ENCODE results near the gene SLC38A5.

Gene SLC38A5

DNA sequence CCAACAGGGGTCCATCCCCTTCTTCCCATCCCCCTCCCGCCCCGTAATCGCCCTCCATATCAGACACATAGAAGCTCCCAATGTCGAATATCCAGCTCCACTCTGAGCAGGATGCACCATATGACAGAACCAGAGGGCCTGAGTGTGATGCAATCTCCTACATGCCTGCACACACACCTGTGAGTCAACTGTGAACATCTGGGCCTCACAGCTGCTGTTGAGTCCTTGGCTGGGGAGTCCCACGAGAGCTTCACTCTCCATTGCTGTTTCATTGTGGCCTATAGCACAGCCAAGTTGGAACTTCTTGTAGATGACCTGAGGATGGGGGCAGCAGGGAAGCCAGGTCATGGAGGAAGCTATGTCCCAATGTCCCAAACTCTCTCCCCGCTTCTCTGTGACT, 8.2 kb downstream of the SLC38A5 start:
- Histone ChIP-seq H3K36me3 (ENCODE audit: control insufficient read depth, insufficient read depth, low read length) (peaks cover 4% of the 10 kb centered on the region), H3K4me3 (replicated peaks; ENCODE audit: low read depth, low read length) (no peak overlapping the region), H3K27me3 (replicated peaks; ENCODE audit: control insufficient read depth, insufficient read depth, low read length) (no peaks in the 10 kb centered on the region)
- no peak for DNase-seq (ENCODE audit: extremely low read depth, insufficient read length)
- TF ChIP-seq, protein P1, sequence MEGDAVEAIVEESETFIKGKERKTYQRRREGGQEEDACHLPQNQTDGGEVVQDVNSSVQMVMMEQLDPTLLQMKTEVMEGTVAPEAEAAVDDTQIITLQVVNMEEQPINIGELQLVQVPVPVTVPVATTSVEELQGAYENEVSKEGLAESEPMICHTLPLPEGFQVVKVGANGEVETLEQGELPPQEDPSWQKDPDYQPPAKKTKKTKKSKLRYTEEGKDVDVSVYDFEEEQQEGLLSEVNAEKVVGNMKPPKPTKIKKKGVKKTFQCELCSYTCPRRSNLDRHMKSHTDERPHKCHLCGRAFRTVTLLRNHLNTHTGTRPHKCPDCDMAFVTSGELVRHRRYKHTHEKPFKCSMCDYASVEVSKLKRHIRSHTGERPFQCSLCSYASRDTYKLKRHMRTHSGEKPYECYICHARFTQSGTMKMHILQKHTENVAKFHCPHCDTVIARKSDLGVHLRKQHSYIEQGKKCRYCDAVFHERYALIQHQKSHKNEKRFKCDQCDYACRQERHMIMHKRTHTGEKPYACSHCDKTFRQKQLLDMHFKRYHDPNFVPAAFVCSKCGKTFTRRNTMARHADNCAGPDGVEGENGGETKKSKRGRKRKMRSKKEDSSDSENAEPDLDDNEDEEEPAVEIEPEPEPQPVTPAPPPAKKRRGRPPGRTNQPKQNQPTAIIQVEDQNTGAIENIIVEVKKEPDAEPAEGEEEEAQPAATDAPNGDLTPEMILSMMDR (IDR thresholded peaks at IDR 0.05; ENCODE audit: insufficient read depth, low read length, poor library complexity, severe bottlenecking), result no peak

DNA sequence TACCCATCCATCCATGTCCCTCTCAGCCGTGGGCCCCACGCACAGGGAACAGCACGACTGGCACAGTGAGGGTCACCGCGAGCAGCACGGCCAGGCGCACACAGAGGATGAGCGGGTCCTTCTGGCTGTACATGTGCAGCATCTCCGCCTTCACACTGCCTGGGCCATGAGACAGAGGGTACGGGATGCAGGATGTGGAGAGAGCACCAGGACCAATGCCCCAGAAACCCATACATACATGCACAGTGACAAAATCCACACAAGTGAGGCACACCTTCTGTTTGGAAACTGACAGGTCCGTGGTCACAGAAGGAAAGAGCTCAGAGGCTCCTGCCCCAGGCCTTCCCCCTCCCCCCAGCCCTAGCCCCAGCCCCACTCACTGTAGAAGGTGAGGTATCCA, 9.5 kb downstream of the SLC38A5 start:
- H3K4me3 ChIP-seq (replicated peaks; ENCODE audit: low read depth, low read length), result no peak overlapping the region
- no peaks in the 10 kb centered on the region for H3K27me3 ChIP-seq (replicated peaks; ENCODE audit: control insufficient read depth, insufficient read depth, low read length)
- H3K36me3 ChIP-seq (ENCODE audit: control insufficient read depth, insufficient read depth, low read length), result peaks cover 4% of the 10 kb centered on the region
- TF ChIP-seq, protein P1 (IDR thresholded peaks at IDR 0.05; ENCODE audit: insufficient read depth, low read length, poor library complexity, severe bottlenecking), result no peak
- no peak for DNase-seq (ENCODE audit: extremely low read depth, insufficient read length)

DNA sequence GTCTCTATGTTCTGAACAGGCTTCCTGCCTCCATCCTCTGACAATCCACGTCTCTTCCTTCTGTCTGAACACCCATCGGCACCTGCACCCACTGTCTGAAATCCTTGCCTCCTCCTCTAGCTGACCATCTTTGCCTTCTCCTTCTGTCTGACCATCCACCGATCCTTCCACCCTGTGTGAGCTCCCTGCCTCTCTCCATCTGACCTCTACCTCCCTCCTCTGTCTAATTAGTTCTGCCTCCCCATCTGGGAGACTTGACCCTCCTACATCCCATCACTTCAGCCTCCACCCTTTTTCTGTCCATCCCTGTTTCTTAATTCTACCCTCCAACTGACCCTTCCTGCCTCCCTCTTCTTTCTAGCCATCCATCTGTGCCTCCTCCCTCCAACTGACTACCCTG, 10.0 kb downstream of the SLC38A5 start:
- Histone ChIP-seq H3K27me3 (replicated peaks; ENCODE audit: control insufficient read depth, insufficient read depth, low read length) (no peaks in the 10 kb centered on the region), H3K4me3 (replicated peaks; ENCODE audit: low read depth, low read length) (no peak overlapping the region), H3K36me3 (ENCODE audit: control insufficient read depth, insufficient read depth, low read length) (peaks cover 4% of the 10 kb centered on the region)
- TF ChIP-seq, protein P1 (IDR thresholded peaks at IDR 0.05; ENCODE audit: insufficient read depth, low read length, poor library complexity, severe bottlenecking), result no peak
- DNase-seq (ENCODE audit: extremely low read depth, insufficient read length), result no peak

DNA sequence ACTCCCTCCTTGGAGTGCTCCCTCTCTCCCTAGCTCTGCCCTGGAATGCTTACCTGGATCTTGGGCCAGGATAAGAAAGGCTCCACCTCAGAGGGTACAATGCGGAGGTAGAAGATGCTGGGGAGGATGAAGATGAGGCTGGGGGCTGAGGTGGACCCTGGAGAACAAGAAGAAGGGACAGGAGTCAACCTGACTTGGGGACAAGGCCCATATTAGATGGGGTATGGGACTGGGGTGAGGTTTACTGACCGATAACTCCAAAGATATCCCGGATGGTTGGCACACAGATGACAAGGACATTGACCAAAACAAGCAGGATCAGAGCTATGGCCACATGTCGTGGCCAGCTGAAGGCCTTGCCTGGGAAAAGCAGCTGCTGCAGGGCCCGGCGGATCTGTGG, 10.6 kb downstream of the SLC38A5 start:
- DNase-seq (ENCODE audit: extremely low read depth, insufficient read length), result no peak
- Histone ChIP-seq H3K36me3 (ENCODE audit: control insufficient read depth, insufficient read depth, low read length) (peaks cover 2% of the 10 kb centered on the region), H3K27me3 (replicated peaks; ENCODE audit: control insufficient read depth, insufficient read depth, low read length) (no peaks in the 10 kb centered on the region), H3K4me3 (replicated peaks; ENCODE audit: low read depth, low read length) (no peak overlapping the region)
- TF ChIP-seq, protein P1 (IDR thresholded peaks at IDR 0.05; ENCODE audit: insufficient read depth, low read length, poor library complexity, severe bottlenecking), result no peak

DNA sequence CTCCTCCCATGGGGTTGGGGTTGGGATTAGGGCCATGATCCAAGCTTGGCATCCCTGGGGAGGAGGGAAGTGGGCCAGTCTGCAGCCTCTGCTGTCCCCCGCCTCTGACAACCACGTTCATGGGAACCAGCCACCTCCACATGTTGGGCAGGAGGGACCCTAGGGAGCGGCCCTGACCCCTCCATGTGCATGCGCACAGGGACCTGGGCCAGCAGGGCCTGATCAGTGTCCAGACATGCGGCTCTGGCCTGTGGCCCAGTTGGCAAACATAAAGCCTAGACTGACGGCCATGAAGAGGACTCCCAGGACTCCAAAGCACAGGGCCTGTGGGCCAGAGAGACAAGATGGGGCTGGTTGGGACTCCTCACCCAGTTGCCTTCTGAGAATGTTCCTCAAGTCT, 11.3 kb downstream of the SLC38A5 start:
- Histone ChIP-seq H3K36me3 (ENCODE audit: control insufficient read depth, insufficient read depth, low read length) (peaks cover 2% of the 10 kb centered on the region), H3K27me3 (replicated peaks; ENCODE audit: control insufficient read depth, insufficient read depth, low read length) (no peaks in the 10 kb centered on the region), H3K4me3 (replicated peaks; ENCODE audit: low read depth, low read length) (no peak overlapping the region)
- TF ChIP-seq, protein P1 (IDR thresholded peaks at IDR 0.05; ENCODE audit: insufficient read depth, low read length, poor library complexity, severe bottlenecking), result no peak
- DNase-seq (ENCODE audit: extremely low read depth, insufficient read length), result no peak

DNA sequence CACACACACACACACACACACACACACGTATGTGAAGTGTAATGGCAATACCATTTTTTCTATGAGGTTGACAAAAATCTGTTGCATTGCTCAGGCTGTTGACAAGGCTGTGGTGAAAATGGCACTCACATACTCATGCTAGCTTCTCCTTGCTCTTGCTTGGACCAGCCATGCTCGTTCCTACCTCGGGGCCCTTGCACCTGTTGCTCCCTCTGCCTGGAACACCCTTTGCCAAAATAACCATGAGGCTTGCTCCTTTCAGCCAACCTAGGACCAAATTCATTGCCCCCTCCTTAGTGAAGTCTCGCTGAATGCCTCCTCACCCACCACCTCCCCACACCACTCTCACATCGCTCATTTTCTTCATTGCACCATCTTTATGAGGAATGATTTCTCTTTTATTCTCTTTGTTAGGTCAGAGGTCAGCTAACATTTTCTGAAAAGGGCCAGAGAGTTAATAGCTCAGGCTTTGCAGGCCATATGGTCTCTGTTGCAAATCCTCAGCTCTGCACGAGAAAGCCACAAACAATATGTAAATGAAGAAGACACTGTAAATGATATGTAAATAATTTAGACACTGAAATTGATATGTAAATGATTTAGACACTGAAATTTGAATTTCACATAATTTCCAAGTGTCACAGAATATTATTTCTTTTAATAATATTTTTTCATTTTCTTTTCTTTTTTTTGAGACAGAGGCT, 13.3 kb downstream of the SLC38A5 start:
- TF ChIP-seq, protein P1 (IDR thresholded peaks at IDR 0.05; ENCODE audit: insufficient read depth, low read length, poor library complexity, severe bottlenecking), result no peak
- no peaks in the 10 kb centered on the region for H3K27me3 ChIP-seq (replicated peaks; ENCODE audit: control insufficient read depth, insufficient read depth, low read length)
- H3K4me3 ChIP-seq (replicated peaks; ENCODE audit: low read depth, low read length), result no peak overlapping the region
- no peak for DNase-seq (ENCODE audit: extremely low read depth, insufficient read length)
- H3K36me3 ChIP-seq (ENCODE audit: control insufficient read depth, insufficient read depth, low read length), result peaks cover 2% of the 10 kb centered on the region

All from GM06990 (cell line).